HepG2 (cell line): ENCODE results near the gene ARL5A. TPM values are rescaled to one million over a fixed set of nuclear protein-coding genes. Genes with fewer than 3 reads are reported as not detected.

Experiments used
- BRD4 ChIP-seq: sonication (generic); formaldehyde crosslinking; IDR thresholded peaks from 2 replicates; pipeline ENCODE4 v1.4.0; 2020; ENCODE audit warnings: missing genetic modification reagents
- GATAD1 ChIP-seq: IDR thresholded peaks from 2 replicates; pipeline ENCODE4 v1.6.1; 2016; ENCODE audit warnings: missing genetic modification reagents, missing compliant biosample characterization
- GATAD2A ChIP-seq: IDR thresholded peaks from 2 replicates; pipeline ENCODE4 v1.6.1; 2016
- HNF1A ChIP-seq, 2 experiments: sonication (generic) in 1 of 2; formaldehyde crosslinking in 1 of 2; IDR thresholded peaks; 2 replicates each; pipeline versions ENCODE4 v1.4.0 to v1.6.1; 2016 to 2020; ENCODE audit warnings: borderline replicate concordance in 1 of 2, low read depth in 1 of 2, mild to moderate bottlenecking in 1 of 2, missing genetic modification reagents in 1 of 2
- HNF4A ChIP-seq: sonication (generic); formaldehyde crosslinking; IDR thresholded peaks from 2 replicates; pipeline ENCODE4 v1.4.0; 2020; ENCODE audit warnings: missing genetic modification reagents
- HOXA3 ChIP-seq: sonication (generic); formaldehyde crosslinking; IDR thresholded peaks from 2 replicates; pipeline ENCODE4 v1.5.0; 2020; ENCODE audit warnings: missing genetic modification reagents
- IRX3 ChIP-seq: sonication (generic); formaldehyde crosslinking; IDR thresholded peaks from 2 replicates; pipeline ENCODE4 v1.8.1; 2023; ENCODE audit warnings: mild to moderate bottlenecking, low read depth, missing genetic modification reagents, borderline replicate concordance
- KDM5A ChIP-seq: fragments of 200-600 bp; sonication (generic); IDR thresholded peaks from 2 replicates; pipeline ENCODE4 v1.7.0; 2018; ENCODE audit warnings: antibody characterized with exemption, mild to moderate bottlenecking, low read length, borderline replicate concordance
- MXD1 ChIP-seq: sonication (generic); formaldehyde crosslinking; IDR thresholded peaks from 2 replicates; pipeline ENCODE4 v1.4.0; 2020; ENCODE audit warnings: mild to moderate bottlenecking, missing genetic modification reagents
- SIX1 ChIP-seq: sonication (generic); formaldehyde crosslinking; IDR thresholded peaks from 2 replicates; pipeline ENCODE4 v1.4.0; 2020; ENCODE audit warnings: missing genetic modification reagents, borderline replicate concordance
- SRSF4 ChIP-seq: fragments of 200-400 bp; formaldehyde crosslinking; IDR thresholded peaks from one replicate; pipeline ENCODE4 v1.6.1; 2018; ENCODE audit warnings: mild to moderate bottlenecking, low read depth, low read length, moderate library complexity; ENCODE audit not compliant: poor library complexity, severe bottlenecking
- ZMAT3 ChIP-seq: sonication (generic); formaldehyde crosslinking; conservative IDR thresholded peaks from 2 replicates; pipeline ENCODE4 v1.7.0; 2021; ENCODE audit warnings: missing genetic modification reagents
- ZNF263 ChIP-seq: sonication (generic); formaldehyde crosslinking; IDR thresholded peaks from 2 replicates; pipeline ENCODE4 v1.4.0; 2020; ENCODE audit warnings: missing genetic modification reagents
- ZNF747 ChIP-seq: sonication (generic); formaldehyde crosslinking; IDR thresholded peaks from 2 replicates; pipeline ENCODE4 v1.8.1; 2023; ENCODE audit warnings: missing genetic modification reagents, mild to moderate bottlenecking, borderline replicate concordance
- polyA plus RNA-seq, 8 experiments: library from polyadenylated mRNA; depleted of rRNA in 3 of 8; stranded (reverse) in 7 of 8; unstranded in 1 of 8; fragments of >200 nt; fragmentation: Illumina TruSeq in 4 of 8; extraction: Trizol in 4 of 8; gene quantifications; 2 replicates each; pipeline versions ENCODE4 v1.2.1 to v1.2.3, GENCODE V29; 2011 to 2016; ENCODE audit warnings: low read depth in 4 of 8, missing spikeins in 1 of 8, mixed read lengths in 1 of 8; ENCODE audit not compliant: insufficient read depth in 1 of 8
- total RNA-seq, 5 experiments: library from RNA; depleted of rRNA; stranded (reverse); fragments of >200 nt; fragmentation: Illumina TruSeq; extraction: Trizol; gene quantifications; 2 replicates each; pipeline ENCODE4 v1.2.3, GENCODE V29; 2016; ENCODE audit warnings: low read depth in 1 of 5
- TF ChIP-seq, protein P1 (sequence below): sonication (generic); formaldehyde crosslinking; IDR thresholded peaks from 2 replicates; pipeline ENCODE4 v1.8.1; 2022; ENCODE audit warnings: low read depth, mild to moderate bottlenecking, missing genetic modification reagents
- TF ChIP-seq, protein P2 (sequence below): sonication (generic); formaldehyde crosslinking; IDR thresholded peaks from 2 replicates; pipeline ENCODE4 v1.4.0; 2020; ENCODE audit warnings: missing genetic modification reagents

Gene ARL5A
- total and polyA plus RNA-seq, 2 of the 13 experiments (the other 11 are each of a cell fraction or from before 2014, with no cell fraction given) = 47.5 to 149 TPM

- TF ChIP-seq HOXA3 (CRISPR knock-in tag) (peak; percentile 35; the same call in 1 of the 2 replicates), BRD4 (no peak), SIX1 (CRISPR knock-in tag) (no peak), KDM5A (no peak), GATAD1 (CRISPR knock-in tag) (peak; percentile 34; the same call in 1 of the 2 replicates), HNF4A (peak; percentile 67), IRX3 (no peak), ZNF747 (CRISPR knock-in tag) (no peak), SRSF4 (no peak), MXD1 (CRISPR knock-in tag) (no peak), ZNF263 (CRISPR knock-in tag) (0 out of 2 replicates have a peak, but pooled peaks have one; percentile 16), HNF1A (IDR thresholded peaks at IDR 0.05; ENCODE audit: low read depth) (no peak), HNF1A (CRISPR knock-in tag; IDR thresholded peaks at IDR 0.05; ENCODE audit: borderline replicate concordance) (peak; percentile 38; the same call in 1 of the 2 replicates), GATAD2A (CRISPR knock-in tag) (peak; percentile 88), ZMAT3 (CRISPR knock-in tag) (0 out of 2 replicates have a peak, but pooled peaks have one; percentile 38)
- TF ChIP-seq, protein P1, sequence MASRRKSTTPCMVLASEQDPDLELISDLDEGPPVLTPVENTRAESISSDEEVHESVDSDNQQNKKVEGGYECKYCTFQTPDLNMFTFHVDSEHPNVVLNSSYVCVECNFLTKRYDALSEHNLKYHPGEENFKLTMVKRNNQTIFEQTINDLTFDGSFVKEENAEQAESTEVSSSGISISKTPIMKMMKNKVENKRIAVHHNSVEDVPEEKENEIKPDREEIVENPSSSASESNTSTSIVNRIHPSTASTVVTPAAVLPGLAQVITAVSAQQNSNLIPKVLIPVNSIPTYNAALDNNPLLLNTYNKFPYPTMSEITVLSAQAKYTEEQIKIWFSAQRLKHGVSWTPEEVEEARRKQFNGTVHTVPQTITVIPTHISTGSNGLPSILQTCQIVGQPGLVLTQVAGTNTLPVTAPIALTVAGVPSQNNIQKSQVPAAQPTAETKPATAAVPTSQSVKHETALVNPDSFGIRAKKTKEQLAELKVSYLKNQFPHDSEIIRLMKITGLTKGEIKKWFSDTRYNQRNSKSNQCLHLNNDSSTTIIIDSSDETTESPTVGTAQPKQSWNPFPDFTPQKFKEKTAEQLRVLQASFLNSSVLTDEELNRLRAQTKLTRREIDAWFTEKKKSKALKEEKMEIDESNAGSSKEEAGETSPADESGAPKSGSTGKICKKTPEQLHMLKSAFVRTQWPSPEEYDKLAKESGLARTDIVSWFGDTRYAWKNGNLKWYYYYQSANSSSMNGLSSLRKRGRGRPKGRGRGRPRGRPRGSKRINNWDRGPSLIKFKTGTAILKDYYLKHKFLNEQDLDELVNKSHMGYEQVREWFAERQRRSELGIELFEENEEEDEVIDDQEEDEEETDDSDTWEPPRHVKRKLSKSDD = no peak
- TF ChIP-seq, protein P2, sequence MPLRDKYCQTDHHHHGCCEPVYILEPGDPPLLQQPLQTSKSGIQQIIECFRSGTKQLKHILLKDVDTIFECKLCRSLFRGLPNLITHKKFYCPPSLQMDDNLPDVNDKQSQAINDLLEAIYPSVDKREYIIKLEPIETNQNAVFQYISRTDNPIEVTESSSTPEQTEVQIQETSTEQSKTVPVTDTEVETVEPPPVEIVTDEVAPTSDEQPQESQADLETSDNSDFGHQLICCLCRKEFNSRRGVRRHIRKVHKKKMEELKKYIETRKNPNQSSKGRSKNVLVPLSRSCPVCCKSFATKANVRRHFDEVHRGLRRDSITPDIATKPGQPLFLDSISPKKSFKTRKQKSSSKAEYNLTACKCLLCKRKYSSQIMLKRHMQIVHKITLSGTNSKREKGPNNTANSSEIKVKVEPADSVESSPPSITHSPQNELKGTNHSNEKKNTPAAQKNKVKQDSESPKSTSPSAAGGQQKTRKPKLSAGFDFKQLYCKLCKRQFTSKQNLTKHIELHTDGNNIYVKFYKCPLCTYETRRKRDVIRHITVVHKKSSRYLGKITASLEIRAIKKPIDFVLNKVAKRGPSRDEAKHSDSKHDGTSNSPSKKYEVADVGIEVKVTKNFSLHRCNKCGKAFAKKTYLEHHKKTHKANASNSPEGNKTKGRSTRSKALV (CRISPR knock-in tag) = no peak
These were observed 14.8 kb upstream of the ARL5A start (continued) for GRCh38 chr2:151842830-151843690.
